Dermis blood vessel endothelial cell (primary cell): ENCODE data around the gene EN2. TPM values are rescaled to one million over a fixed set of nuclear protein-coding genes. Genes with fewer than 3 reads are reported as not detected.

Source experiments
- DNase-seq: peaks from one replicate; pipeline ENCODE4 v3.0.0; 2010
- total RNA-seq: library from RNA; depleted of rRNA; stranded (reverse); fragments of >200 nt; gene quantifications from 2 replicates; pipeline ENCODE4 v1.2.3, GENCODE V29; 2014

Gene EN2
- total RNA-seq: not detected in 2 replicates

- DNase-seq: peak; percentile 27
Measured at GRCh38 chr7:155458111-155458877, at the start of gene EN2. EN2 (plus strand) TSS chr7:155458129; CDS start chr7:155458378, 249 bp downstream.

- no peak for DNase-seq
Measured at GRCh38 chr7:155408651-155409586, 49.0 kb upstream of the EN2 start.

- no peak for DNase-seq
Measured at GRCh38 chr7:155409980-155410379, 47.9 kb upstream of the EN2 start.

GRCh38 chr7:155410431-155410830 is 47.5 kb upstream of the EN2 start:
- DNase-seq: no peak

- DNase-seq: no peak
Measured at GRCh38 chr7:155411718-155412415, 46.1 kb upstream of the EN2 start.

- DNase-seq: peak; percentile 67
Measured at GRCh38 chr7:155412416-155413253, 45.3 kb upstream of the EN2 start.

GRCh38 chr7:155414547-155415492 is 43.1 kb upstream of the EN2 start:
- DNase-seq: no peak

GRCh38 chr7:155416646-155417380 is 41.1 kb upstream of the EN2 start:
- DNase-seq: no peak

GRCh38 chr7:155418304-155418703 is 39.6 kb upstream of the EN2 start:
- no peak for DNase-seq

GRCh38 chr7:155418941-155419755 is 38.8 kb upstream of the EN2 start:
- DNase-seq: no peak

- DNase-seq: no peak
Measured at GRCh38 chr7:155420116-155420515, 37.8 kb upstream of the EN2 start.

GRCh38 chr7:155422151-155422550 is 35.8 kb upstream of the EN2 start:
- no peak for DNase-seq

- DNase-seq: no peak
Measured at GRCh38 chr7:155422599-155423336, 35.2 kb upstream of the EN2 start.

- no peak for DNase-seq
Measured at GRCh38 chr7:155423337-155424285, 34.3 kb upstream of the EN2 start.

GRCh38 chr7:155424301-155425010 is 33.5 kb upstream of the EN2 start:
- DNase-seq: no peak

GRCh38 chr7:155425011-155425340 is 33.0 kb upstream of the EN2 start:
- no peak for DNase-seq

GRCh38 chr7:155425887-155426286 is 32.0 kb upstream of the EN2 start:
- no peak for DNase-seq
